Measurements from ENCODE around the gene FBXW11. TPM values are rescaled to one million over a fixed set of nuclear protein-coding genes. Genes with fewer than 3 reads are reported as not detected.

Gene FBXW11
- polyA plus RNA-seq, 1 donor from 2014 or later, result 103 TPM

GRCh38 chr5:172055421-172055820 lies 49.0 kb upstream of the FBXW11 start:
- no peak overlapping the region for H3K9ac ChIP-seq (ENCODE audit: low read length)
- H3K9me3 ChIP-seq (ENCODE audit: low read length), result no peaks in the 10 kb centered on the region
- no peaks in the 10 kb centered on the region for H4K20me1 ChIP-seq (ENCODE audit: insufficient read depth)
- no peaks in the 10 kb centered on the region for H3F3A ChIP-seq (ENCODE audit: insufficient read depth, low read length, poor library complexity, severe bottlenecking)
- H3K4me2 ChIP-seq (ENCODE audit: low read length), result no peak overlapping the region
- H3K9me2 ChIP-seq (ENCODE audit: insufficient read depth, low read length), result no peaks in the 10 kb centered on the region
- no peaks in the 10 kb centered on the region for H3K27me3 ChIP-seq (ENCODE audit: insufficient read depth, low read depth, low read length)
- H2AFZ ChIP-seq (ENCODE audit: low read depth, low read length), result no peak overlapping the region
- H3K79me2 ChIP-seq (replicated peaks; ENCODE audit: insufficient read depth, low read length), result no peaks in the 10 kb centered on the region
- no peak overlapping the region for H3K4me3 ChIP-seq (ENCODE audit: low read length)
- no peak overlapping the region for H3K27ac ChIP-seq (ENCODE audit: low read length)
- H3K36me3 ChIP-seq (ENCODE audit: insufficient read depth, low read length), result no peaks in the 10 kb centered on the region
- TF ChIP-seq EZH2 (IDR thresholded peaks at IDR 0.05; ENCODE audit: borderline replicate concordance, insufficient read depth, low read length, poor library complexity, severe bottlenecking) (no peak), MXI1 (conservative IDR thresholded peaks at IDR 0.05; ENCODE audit: poor library complexity, severe bottlenecking) (no peak), SMC3 (conservative IDR thresholded peaks at IDR 0.05; ENCODE audit: poor library complexity) (no peak), CTCF (IDR thresholded peaks at IDR 0.05; ENCODE audit: poor library complexity, severe bottlenecking) (no peak), REST (IDR thresholded peaks at IDR 0.05; ENCODE audit: borderline replicate concordance) (no peak), EP300 (conservative IDR thresholded peaks at IDR 0.05; ENCODE audit: poor library complexity, severe bottlenecking) (no peak), POLR2AphosphoS5 (IDR thresholded peaks at IDR 0.05) (no peak), RAD21 (conservative IDR thresholded peaks at IDR 0.05) (no peak), TAF1 (IDR thresholded peaks at IDR 0.05; ENCODE audit: low read depth) (no peak)

GRCh38 chr5:172054611-172055153 lies 48.2 kb upstream of the FBXW11 start:
- Histone ChIP-seq H3K27me3 (ENCODE audit: insufficient read depth, low read depth, low read length) (no peaks in the 10 kb centered on the region), H3K79me2 (replicated peaks; ENCODE audit: insufficient read depth, low read length) (no peaks in the 10 kb centered on the region), H2AFZ (ENCODE audit: low read depth, low read length) (no peak overlapping the region), H3K9me2 (ENCODE audit: insufficient read depth, low read length) (no peaks in the 10 kb centered on the region), H3K36me3 (ENCODE audit: insufficient read depth, low read length) (no peaks in the 10 kb centered on the region), H3K4me2 (ENCODE audit: low read length) (no peak overlapping the region), H4K20me1 (ENCODE audit: insufficient read depth) (no peaks in the 10 kb centered on the region), H3K9me3 (ENCODE audit: low read length) (no peaks in the 10 kb centered on the region), H3K27ac (ENCODE audit: low read length) (no peak overlapping the region), H3F3A (ENCODE audit: insufficient read depth, low read length, poor library complexity, severe bottlenecking) (no peaks in the 10 kb centered on the region), H3K4me3 (ENCODE audit: low read length) (no peak overlapping the region), H3K9ac (ENCODE audit: low read length) (no peak overlapping the region)
- no peak for TF ChIP-seq EP300 (conservative IDR thresholded peaks at IDR 0.05; ENCODE audit: poor library complexity, severe bottlenecking)
